AG09309 (cell line): ENCODE data around the gene IZUMO1.
"Not testable (repeated sequence)": the region's sequence is repeated elsewhere in the genome, so short reads cannot be mapped to it uniquely, and the experiment has no call there.

Source experiments
- DNase-seq: peaks from one replicate; pipeline ENCODE4 v3.0.0-alpha.2; 2010; ENCODE audit warnings: low read depth
- H3K4me3 ChIP-seq: 2 replicates; pipeline ENCODE4 v1.5.1; 2011; ENCODE audit warnings: mild to moderate bottlenecking, low read depth, low read length, moderate library complexity; ENCODE audit not compliant: control insufficient read depth
- CTCF ChIP-seq: IDR thresholded peaks from 2 replicates; pipeline ENCODE4 v1.5.1; 2011; ENCODE audit warnings: mild to moderate bottlenecking, low read depth, low read length, inconsistent platforms; ENCODE audit not compliant: insufficient read depth, control insufficient read depth; ENCODE audit errors: missing control alignments

The IZUMO1 gene

GRCh38 chr19:48770734-48771472, 24.2 kb upstream of the IZUMO1 start:
- no peak for DNase-seq
- no peak for TF ChIP-seq CTCF
- H3K4me3 ChIP-seq = no peak overlapping the region

GRCh38 chr19:48770266-48770665, 23.6 kb upstream of the IZUMO1 start:
- no peak overlapping the region for H3K4me3 ChIP-seq
- TF ChIP-seq CTCF = no peak
- peak; percentile 84 for DNase-seq

GRCh38 chr19:48768994-48769713, 22.4 kb upstream of the IZUMO1 start:
- no peak for TF ChIP-seq CTCF
- no peak for DNase-seq
- no peak overlapping the region for H3K4me3 ChIP-seq

DNA sequence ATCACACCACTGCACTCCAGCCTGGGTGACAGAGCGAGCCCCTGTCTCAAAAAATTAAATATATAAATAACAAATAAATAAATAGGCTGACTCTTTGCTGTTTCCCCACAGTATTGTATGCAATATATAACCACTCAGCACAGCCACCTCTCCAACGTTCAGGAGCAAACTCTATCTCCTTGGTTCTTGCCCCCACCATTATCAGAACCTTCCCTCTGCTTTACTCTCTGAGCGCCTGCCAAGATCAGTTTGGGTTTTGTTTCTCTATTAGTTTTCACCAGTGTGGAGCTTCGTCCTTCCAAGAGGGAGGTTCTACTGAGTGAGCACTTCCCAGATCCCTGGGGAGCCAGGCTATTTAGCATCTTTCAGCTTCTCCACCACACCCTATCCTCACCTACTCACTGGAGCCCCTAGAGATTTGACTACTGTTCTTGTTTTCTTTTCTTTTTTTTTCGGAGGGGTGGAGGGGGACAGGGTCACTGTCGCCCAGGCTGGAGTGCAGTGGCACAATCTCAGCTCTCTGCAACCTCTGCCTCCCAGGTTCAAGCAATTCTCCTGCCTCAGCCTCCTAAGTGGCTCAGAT, 21.6 kb upstream of the IZUMO1 start:
- DNase-seq = not testable (repeated sequence)

GRCh38 chr19:48765816-48766215, 19.1 kb upstream of the IZUMO1 start:
- DNase-seq = not testable (repeated sequence)

More for the DNA sequence above, 21.6 kb upstream of the IZUMO1 start:
- H3K4me3 ChIP-seq = not testable (repeated sequence)

GRCh38 chr19:48760504-48761205, 13.9 kb upstream of the IZUMO1 start:
- H3K4me3 ChIP-seq = no peak overlapping the region
- TF ChIP-seq CTCF = no peak
- DNase-seq = no peak

More at GRCh38 chr19:48765816-48766215, 19.1 kb upstream of the IZUMO1 start:
- H3K4me3 ChIP-seq = not testable (repeated sequence)

GRCh38 chr19:48757741-48758144, 11.0 kb upstream of the IZUMO1 start:
- TF ChIP-seq CTCF = no peak
- DNase-seq = no peak
- no peak overlapping the region for H3K4me3 ChIP-seq
